GM21360 (cell line): ENCODE data around the gene PRKAG2.
"Not testable (repeated sequence)": the region's sequence is repeated elsewhere in the genome, so short reads cannot be mapped to it uniquely, and the experiment has no call there.

Experiments used
- ATAC-seq: cut with Tn5 transposase; IDR thresholded peaks from one replicate; pipeline ENCODE4 v1.9.1; 2021; ENCODE audit warnings: mild to moderate bottlenecking, moderate library complexity; ENCODE audit not compliant: unreplicated experiment

The PRKAG2 gene

DNA sequence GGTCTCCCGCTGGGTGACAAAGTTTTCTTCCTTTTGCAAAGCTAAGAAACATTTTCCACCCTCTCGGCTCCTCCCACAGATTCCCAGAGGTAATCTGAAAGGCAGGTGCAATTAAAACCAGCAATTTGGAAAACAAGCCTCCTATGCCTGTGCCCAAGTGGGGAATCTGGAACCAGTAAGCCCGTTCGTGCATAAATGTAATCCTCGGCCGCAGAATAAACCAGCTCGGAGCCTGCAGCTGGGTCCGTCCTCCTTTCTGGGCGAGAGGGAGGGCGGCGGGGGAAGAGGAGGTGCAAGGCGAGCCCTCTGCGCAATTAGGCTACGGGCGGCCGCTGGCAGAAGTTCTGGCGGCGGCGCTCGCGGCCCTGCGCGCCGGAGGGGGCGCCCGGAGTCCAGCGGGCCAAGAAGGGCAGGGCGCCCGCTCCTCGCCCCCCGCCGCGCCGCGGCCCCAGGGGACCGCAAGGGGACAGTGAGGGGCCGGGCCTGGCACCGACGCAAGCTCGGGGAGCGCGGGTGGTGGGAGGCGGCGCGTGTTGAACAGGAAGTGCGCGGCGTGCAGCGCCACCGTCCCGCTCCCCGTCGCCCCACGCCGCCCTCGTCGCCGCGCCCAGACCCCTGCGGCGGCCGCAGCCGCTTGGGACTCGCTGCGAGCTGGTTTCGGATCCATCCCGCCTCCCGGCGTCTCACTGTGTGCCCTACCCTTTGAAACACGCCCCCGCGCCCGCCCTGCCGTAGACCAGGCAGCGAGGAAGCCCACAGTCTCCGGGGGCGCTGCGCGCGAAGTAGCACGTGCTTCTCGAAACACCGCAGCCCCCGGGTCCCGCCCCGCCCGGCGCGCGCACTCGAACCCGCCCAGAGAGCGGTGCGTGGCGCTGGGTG lies at the start of gene PRKAG2:
TSS of gene PRKAG2 (minus strand) at position 217 of the 879 bp plus-strand sequence. CDS start 495 bp downstream, outside the sequence.
- peak; percentile 50 for ATAC-seq

- ATAC-seq, result no peak
Measured at GRCh38 chr7:151926336-151926712, 49.4 kb upstream of the PRKAG2 start.

DNA sequence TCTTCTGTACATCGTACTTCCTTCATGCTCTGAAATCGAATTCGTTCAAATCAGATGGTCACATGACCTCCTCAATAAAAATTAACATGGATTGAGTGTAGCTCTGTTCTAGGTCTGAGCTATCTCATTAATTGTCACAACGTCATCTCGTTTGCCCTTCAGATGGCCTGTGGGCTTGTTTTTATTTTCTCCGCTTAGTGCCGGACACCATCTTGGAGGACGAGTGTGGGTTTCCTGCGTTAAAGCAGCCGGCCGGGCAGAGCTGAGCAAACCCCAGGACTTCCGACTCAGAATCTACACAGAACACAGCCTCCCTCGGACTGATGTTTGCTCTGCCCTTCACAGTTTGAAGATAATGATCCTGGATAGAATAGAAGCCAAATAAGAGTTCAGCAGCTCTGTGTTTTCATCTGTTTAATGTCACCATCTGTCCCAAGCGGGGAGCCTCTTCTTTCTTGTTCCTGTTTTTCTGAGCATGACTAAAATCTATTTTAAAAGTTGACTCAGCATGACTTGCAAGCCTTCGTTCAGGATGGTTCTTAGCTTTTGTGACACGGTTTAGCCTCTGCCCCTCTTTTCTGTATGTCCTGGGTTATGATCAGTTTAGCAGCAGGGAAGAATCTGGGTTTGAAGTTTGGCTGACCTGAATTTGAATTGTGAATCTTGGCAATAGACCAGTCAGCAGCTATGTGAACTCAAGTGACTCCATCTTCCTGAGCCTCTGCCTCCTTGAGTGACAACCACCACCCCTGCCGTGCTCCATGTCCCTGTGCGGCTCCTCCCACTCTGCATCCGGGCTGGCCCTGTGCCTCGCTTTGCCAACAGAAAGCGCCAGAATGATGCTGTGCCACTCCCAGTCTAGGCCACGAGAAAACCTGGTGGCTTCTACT lies 48.8 kb upstream of the PRKAG2 start:
- ATAC-seq, result no peak

GRCh38 chr7:151924508-151924907 lies 47.6 kb upstream of the PRKAG2 start:
- ATAC-seq, result no peak

GRCh38 chr7:151924001-151924400 lies 47.1 kb upstream of the PRKAG2 start:
- ATAC-seq, result no peak

DNA sequence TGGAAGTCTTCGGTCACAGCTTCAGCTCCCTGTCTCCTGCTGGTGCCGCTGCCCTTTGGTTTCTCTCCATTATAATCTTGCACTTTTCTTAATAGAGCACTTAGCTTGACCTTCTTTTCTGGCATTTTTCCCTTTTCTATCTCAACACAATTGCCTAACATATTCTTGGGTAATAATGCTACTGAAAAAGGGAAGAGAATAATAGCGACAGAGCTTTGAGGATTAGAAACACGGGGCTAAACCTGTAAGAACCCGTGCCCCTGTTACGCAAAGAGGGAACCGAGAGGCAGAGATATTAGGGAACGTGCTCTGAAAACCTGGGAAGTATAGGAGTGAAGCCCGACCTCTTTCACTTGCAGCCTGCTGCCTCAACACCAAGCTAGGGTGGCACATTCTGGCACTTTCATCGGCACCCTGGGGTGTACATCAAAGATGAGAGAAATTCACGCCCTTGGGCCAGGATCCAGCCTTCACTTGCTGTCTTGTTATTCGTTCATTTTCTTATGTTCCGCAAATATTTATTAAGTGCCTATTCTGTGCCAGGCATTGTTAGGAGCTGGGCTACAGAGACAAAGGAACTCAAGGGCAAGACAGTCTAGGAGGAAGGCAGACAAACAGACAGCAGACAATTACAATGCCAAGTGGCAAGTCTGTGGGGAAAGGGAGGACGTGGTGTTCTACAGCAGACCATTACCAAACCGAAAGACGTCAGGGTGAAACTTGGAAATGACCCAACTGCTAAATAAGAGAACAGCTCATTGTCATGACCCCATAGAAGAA lies 46.4 kb upstream of the PRKAG2 start:
- ATAC-seq, result no peak

- ATAC-seq, result no peak
Measured at GRCh38 chr7:151921451-151921850, 44.5 kb upstream of the PRKAG2 start.

- no peak for ATAC-seq
Measured at GRCh38 chr7:151920488-151920887, 43.6 kb upstream of the PRKAG2 start.

- ATAC-seq, result no peak
Measured at GRCh38 chr7:151919595-151919994, 42.7 kb upstream of the PRKAG2 start.

- no peak for ATAC-seq
Measured at GRCh38 chr7:151918510-151918843, 41.6 kb upstream of the PRKAG2 start.

DNA sequence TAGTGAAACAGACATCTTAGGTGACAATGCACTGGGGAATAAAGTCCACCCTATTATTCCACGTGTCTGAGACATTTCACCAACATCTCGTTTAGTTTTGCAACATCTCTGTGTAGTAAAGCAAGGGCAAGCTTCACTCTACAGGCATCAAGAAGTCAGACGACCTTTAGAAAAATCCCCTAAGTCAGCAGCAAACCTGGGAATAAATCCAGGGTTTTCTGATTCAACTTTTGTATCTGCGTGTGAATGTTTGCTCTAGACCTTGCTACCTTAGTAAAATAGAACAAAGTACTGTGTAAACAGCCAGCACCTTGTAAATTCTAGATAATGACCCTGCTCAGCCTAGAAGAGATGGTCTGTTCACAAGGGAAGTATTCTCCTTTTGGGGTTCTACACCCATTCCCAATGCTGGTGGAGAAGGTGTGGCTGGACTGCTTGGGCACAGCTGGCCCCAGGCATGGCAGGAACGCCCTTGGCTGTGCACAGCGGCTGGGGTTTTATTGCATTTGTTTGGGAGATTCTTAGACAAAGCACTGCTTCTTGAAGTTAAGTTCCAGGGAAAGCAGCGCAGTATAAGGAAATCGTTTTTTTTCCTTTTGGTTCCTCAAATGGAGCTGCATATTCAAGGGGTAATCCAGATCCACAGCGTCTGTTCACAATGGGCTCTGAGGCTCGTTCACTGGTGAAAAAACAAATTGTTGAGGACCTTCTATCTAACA lies 41.0 kb upstream of the PRKAG2 start:
- ATAC-seq, result no peak

DNA sequence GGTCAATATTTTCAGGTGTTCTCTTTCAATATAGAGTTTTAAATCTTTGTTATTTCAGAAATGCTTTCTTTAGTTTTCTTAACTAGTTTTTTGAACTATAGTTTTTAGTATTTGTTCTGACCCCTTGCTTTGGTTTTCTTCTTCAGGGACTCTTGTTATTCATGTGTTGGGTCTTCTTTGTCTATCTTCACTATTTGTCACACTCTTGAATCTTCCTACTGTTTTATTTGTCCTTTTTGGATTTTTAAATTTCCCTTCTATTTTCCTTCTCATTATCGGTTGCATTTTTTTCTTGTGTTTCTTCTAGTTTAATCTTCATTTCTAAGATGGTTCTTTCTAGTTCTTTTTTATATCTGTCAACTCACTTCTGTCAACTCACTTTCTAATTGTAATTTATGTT lies 37.1 kb upstream of the PRKAG2 start:
- no peak for ATAC-seq

- ATAC-seq, result not testable (repeated sequence)
Measured at GRCh38 chr7:151910655-151911054, 33.7 kb upstream of the PRKAG2 start.

GRCh38 chr7:151907115-151907514 lies 30.2 kb upstream of the PRKAG2 start:
- ATAC-seq, result not testable (repeated sequence)

GRCh38 chr7:151905766-151906165 lies 28.9 kb upstream of the PRKAG2 start:
- no peak for ATAC-seq

DNA sequence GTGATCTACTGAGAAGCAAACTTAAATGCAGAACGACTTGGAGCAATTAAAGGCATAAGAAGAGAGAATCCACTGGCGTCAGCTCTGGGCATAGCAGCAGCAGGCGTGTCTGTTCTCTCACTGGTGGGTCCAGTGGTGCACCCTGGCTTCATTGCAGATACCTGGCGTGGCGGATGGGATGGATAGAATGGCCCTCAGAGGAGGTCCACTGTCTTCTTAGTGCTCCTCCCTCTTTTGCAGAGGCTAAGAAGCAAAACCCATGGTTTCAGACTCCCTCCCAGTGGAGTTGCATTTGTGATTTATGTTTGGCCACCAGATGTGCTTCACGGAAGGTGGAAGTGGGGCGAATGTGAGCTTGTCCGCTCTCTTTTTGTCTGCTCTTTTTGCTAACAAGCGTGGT lies 28.4 kb upstream of the PRKAG2 start:
- ATAC-seq, result no peak

- no peak for ATAC-seq
Measured at GRCh38 chr7:151904270-151904669, 27.4 kb upstream of the PRKAG2 start.

GRCh38 chr7:151903249-151904032 lies 26.5 kb upstream of the PRKAG2 start:
- ATAC-seq, result no peak

GRCh38 chr7:151902311-151902710 lies 25.4 kb upstream of the PRKAG2 start:
- no peak for ATAC-seq

- no peak for ATAC-seq
Measured at GRCh38 chr7:151901828-151902227, 24.9 kb upstream of the PRKAG2 start.
